Measurements from ENCODE around the gene KRT1. TPM values are rescaled to one million over a fixed set of nuclear protein-coding genes. Genes with fewer than 3 reads are reported as not detected.
A peak's percentile ranks its signal among the peaks of the same experiment; 100 is the strongest.

Gene KRT1
- total RNA-seq, 1 donor from 2014 or later = not detected

GRCh38 chr12:52636592-52637258 is 43.5 kb downstream of the KRT1 start:
- no peak for DNase-seq (ENCODE audit: low read depth in 2 of 2)

GRCh38 chr12:52636189-52636588 is 44.0 kb downstream of the KRT1 start:
- DNase-seq (ENCODE audit: low read depth in 2 of 2) = no peak

GRCh38 chr12:52634266-52635056 is 45.7 kb downstream of the KRT1 start:
- DNase-seq (ENCODE audit: low read depth in 2 of 2) = no peak

GRCh38 chr12:52633383-52633782 is 46.8 kb downstream of the KRT1 start:
- DNase-seq (ENCODE audit: low read depth in 2 of 2) = no peak

- no peak for DNase-seq (ENCODE audit: low read depth in 2 of 2)
These were observed 47.6 kb downstream of the KRT1 start for GRCh38 chr12:52632656-52633055.

- DNase-seq (ENCODE audit: low read depth in 2 of 2) = no peak
These were observed 48.3 kb downstream of the KRT1 start for GRCh38 chr12:52631676-52632459.

- no peak for DNase-seq (ENCODE audit: low read depth in 2 of 2)
These were observed 48.9 kb downstream of the KRT1 start for GRCh38 chr12:52631264-52631663.

- DNase-seq (ENCODE audit: low read depth in 2 of 2) = peak in 1 of 2 donors; percentile 63
These were observed 49.5 kb downstream of the KRT1 start for GRCh38 chr12:52630599-52631200.

- DNase-seq (ENCODE audit: low read depth in 2 of 2) = no peak
These were observed 50.2 kb downstream of the KRT1 start for GRCh38 chr12:52630008-52630500.

- no peak for DNase-seq (ENCODE audit: low read depth in 2 of 2)
These were observed 50.8 kb downstream of the KRT1 start for GRCh38 chr12:52629281-52630007.

- no peak for DNase-seq (ENCODE audit: low read depth in 2 of 2)
These were observed 51.4 kb downstream of the KRT1 start for GRCh38 chr12:52628841-52629240.

- no peak for DNase-seq (ENCODE audit: low read depth in 2 of 2)
These were observed 52.1 kb downstream of the KRT1 start for GRCh38 chr12:52628111-52628507.

GRCh38 chr12:52627395-52628110 is 52.7 kb downstream of the KRT1 start:
- DNase-seq (ENCODE audit: low read depth in 2 of 2) = no peak

Other genes starting within 250 kb of the KRT1 start
- not detected in 2 replicates for gene KRT75, start 246.0 kb downstream of the KRT1 start, total RNA-seq
- not detected in 2 replicates for gene KRT6B, start 228.3 kb downstream of the KRT1 start, total RNA-seq
- gene KRT6C, start 206.6 kb downstream of the KRT1 start, total RNA-seq = not detected in 2 replicates
- gene KRT6A, start 187.2 kb downstream of the KRT1 start, total RNA-seq = 0.13 TPM in 1 of 2 replicates, not detected in the other
- under 0.01 and 0.13 TPM in 2 replicates for gene KRT5, start 160.0 kb downstream of the KRT1 start, total RNA-seq
- gene KRT71, start 127.3 kb downstream of the KRT1 start, total RNA-seq = not detected in 2 replicates
- gene KRT74, start 106.6 kb downstream of the KRT1 start, total RNA-seq = not detected in 2 replicates
- gene KRT72, start 78.9 kb downstream of the KRT1 start, total RNA-seq = not detected in 2 replicates
- gene KRT73, start 61.8 kb downstream of the KRT1 start, total RNA-seq = not detected in 2 replicates
- gene KRT2, start 28.2 kb downstream of the KRT1 start, total RNA-seq = not detected in 2 replicates
- not detected in 2 replicates for gene KRT77, start 23.1 kb upstream of the KRT1 start, total RNA-seq
- not detected in 2 replicates for gene KRT76, start 96.9 kb upstream of the KRT1 start, total RNA-seq
- not detected in 2 replicates for gene KRT3, start 115.7 kb upstream of the KRT1 start, total RNA-seq
- gene KRT4, start 133.7 kb upstream of the KRT1 start, total RNA-seq = not detected in 2 replicates
- not detected in 2 replicates for gene KRT79, start 153.9 kb upstream of the KRT1 start, total RNA-seq
- not detected in 2 replicates for gene KRT78, start 168.6 kb upstream of the KRT1 start, total RNA-seq
- gene KRT8, start 224.7 kb upstream of the KRT1 start, total RNA-seq = 8.7 and 10.4 TPM in 2 replicates

All from dermis microvascular lymphatic vessel endothelial cell (primary cell).